Measurements from ENCODE around the gene CPNE5. TPM values are rescaled to one million over a fixed set of nuclear protein-coding genes. Genes with fewer than 3 reads are reported as not detected.
A peak's percentile ranks its signal among the peaks of the same experiment; 100 is the strongest.

CPNE5 gene
- total RNA-seq, 4 donors from 2014 or later: 0.23 to 1.1 (median 0.81) TPM; not detected in 1

DNA sequence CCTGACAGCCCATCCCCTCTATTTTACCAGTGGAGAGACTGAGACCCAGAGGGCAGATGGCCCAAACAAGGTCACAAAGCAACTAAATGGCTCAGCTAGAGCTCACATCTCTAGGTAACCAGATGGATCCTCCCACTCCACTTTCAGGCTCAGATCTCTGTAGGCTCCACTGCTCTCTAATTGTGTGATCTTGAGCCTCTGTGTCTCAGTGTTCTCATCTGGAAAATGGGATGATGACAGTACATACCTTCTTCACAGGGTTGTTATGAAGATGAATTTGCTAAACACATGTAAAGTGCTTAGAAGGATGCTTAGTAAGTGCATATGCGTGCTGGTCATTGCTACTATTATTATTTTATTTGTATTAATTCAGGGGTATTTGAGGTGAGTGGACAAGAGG, 101.1 kb downstream of the CPNE5 start:
- H3K4me3 ChIP-seq (ENCODE audit: low read depth, poor library complexity, severe bottlenecking): no peak overlapping the region
- 93 to 97% methylated on average over 1 of the region's 1 CpG for WGBS, 2 donors
- intact Hi-C loops (cut with DNase I; ENCODE audit: low total_unique reads): no loop called here
- TF ChIP-seq POLR2A (IDR thresholded peaks at IDR 0.05) (no peak), CTCF (IDR thresholded peaks at IDR 0.05) (no peak)
- DNase-seq (ENCODE audit: low spot score in 2 of 2): no peak

DNA sequence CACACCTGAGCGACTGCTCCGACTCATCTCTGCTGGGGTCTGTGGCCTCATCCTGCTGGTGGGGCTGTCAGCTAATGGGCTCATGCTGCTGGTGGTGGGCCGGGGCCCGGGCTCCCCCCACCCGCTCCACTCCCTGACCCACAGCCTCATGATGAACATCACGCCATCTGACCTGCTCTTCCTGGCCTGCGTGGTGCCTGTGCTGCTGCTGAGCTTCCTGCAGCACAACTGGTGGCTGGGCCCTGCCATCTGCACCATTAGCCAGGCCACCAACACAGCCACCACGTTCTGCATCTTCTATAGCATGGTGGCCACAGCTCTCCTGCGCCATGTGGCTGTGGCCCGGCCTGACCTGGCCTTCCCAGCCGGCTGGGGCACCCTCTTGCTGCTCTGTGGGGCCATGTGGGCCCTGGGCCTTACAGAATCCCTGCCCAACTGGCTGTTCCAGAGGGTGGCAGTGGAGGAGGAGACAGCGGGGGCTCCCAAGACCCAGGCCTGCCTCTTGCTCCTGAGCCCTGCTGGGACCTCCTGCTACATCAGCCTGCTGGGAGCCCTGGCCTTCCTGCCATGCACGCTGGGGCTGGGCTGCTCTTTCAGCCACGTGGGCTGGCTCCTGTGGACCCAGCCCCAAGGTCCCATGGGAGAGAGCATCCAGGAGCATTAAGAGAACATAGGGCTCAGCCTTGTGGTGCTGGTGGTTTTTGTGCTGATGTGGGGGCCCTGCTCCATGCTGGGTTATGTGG, 102.0 kb downstream of the CPNE5 start:
- intact Hi-C loops (cut with DNase I; ENCODE audit: low total_unique reads): no loop called here

DNA sequence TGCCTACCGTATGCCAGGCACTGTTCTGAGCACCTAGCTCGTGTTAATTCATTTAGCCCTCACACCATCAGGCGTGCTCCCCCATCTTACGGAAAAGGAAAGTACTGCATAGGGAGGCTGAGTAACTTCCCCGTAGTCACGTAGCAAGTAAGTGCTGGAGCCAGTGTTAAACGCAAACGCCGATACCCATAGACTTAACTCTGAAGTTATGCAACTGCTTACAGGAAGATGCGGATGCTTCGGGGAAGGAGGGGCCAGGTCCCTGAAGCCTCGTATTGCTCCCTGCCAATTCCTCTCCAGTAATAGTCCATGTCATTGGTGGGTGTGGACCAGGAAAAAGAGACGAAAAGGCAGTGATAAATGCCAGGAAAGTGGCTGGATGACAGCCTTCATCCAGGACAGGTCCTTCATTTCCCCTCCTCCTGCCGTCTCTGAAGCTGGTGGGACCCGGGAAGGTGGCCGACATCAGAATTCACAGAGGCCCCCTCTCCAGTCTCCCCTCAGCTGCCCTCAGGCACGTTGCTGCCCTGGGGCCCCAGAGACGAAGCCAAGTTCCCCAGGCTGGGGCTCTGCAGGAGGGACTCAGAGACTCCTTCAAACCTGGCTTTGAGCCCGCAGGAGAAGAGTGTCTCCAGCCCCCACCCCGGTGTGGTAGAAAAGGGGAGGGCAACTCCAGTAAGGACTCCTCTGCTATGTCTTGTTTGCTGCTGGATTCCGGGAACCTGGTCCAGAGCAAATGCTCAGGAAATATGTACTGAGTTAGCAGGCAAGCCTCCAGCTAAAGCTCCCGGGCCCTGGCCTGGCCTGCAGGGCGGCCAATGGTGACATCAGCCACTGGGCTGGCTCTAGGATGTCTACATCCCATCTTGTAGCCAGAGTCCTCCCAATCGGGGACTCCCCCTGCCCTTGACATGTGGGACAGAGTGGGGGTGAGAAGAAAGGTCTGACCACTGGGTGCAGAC, 103.9 kb downstream of the CPNE5 start:
- no peak overlapping the region for H3K4me3 ChIP-seq (ENCODE audit: low read depth, poor library complexity, severe bottlenecking)
- 4 to 9% methylated on average over 23 to 24 of the region's 24 CpGs for WGBS, 2 donors
- intact Hi-C loops (cut with DNase I; ENCODE audit: low total_unique reads): no loop called here
- peak; percentile 75 to 96 for DNase-seq (ENCODE audit: low spot score in 2 of 2)
- TF ChIP-seq CTCF (IDR thresholded peaks at IDR 0.05): no peak
- no peak for TF ChIP-seq POLR2A (IDR thresholded peaks at IDR 0.05)

More for the DNA sequence above, 102.0 kb downstream of the CPNE5 start:
- no peak overlapping the region for H3K4me3 ChIP-seq (ENCODE audit: low read depth, poor library complexity, severe bottlenecking)
- WGBS, 2 donors: 92 to 94% methylated on average over 11 to 13 of the region's 14 CpGs
- no peak for DNase-seq (ENCODE audit: low spot score in 2 of 2)
- TF ChIP-seq POLR2A (IDR thresholded peaks at IDR 0.05) (no peak), CTCF (IDR thresholded peaks at IDR 0.05) (no peak)

DNA sequence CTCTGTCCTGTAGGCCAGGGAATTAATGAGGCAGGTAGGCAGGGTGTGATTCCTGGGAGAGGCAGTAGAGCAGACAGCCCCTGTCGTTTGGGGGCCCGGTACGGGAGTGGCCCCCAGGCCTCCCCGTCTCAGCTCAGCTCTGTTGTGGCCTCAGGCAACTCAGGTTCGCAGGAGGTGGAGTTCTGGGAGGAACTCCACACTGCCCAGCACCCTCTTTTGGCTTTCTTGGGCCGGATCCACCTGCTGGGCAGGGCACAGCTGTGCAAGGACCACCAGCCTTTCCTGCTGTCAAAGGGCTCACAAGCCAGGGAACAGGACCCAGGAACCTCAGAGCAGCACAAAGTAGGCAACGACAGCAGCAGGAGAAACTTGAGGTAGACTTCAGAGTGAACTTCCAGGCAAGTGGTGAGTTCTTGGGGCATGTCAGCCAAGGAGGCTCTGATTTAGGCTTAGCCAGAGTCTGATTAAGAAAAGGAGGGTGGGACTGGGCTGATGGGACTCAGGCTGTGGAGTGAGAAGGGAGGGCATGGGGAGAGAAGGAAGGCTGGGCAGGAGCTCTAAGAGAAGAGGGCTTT, 104.7 kb downstream of the CPNE5 start:
- H3K4me3 ChIP-seq (ENCODE audit: low read depth, poor library complexity, severe bottlenecking): no peak overlapping the region
- 70 to 77% methylated on average over 7 of the region's 7 CpGs for WGBS, 2 donors
- DNase-seq (ENCODE audit: low spot score in 2 of 2): no peak
- intact Hi-C loops (cut with DNase I; ENCODE audit: low total_unique reads): no loop called here
- TF ChIP-seq POLR2A (IDR thresholded peaks at IDR 0.05): no peak
- TF ChIP-seq CTCF (IDR thresholded peaks at IDR 0.05): no peak

DNA sequence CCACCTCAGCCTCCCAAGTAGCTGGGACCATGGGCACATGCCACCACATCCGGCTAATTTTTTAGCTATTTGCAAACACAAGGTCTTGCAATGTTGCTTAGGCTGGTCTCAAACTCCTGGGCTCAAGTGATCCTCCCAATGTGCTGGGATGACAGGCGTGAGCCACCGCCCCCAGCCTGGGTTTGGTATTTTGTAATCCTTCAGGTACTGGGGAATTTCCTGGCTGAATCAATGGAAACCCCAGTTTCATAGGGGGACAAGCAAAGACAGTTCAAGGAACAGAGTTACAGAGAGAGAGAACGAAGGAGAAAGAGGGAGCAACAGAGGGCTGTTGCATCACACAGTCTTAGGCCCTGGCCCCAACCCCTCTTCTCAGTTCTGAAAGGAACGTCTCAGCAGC, 105.9 kb downstream of the CPNE5 start:
- H3K4me3 ChIP-seq (ENCODE audit: low read depth, poor library complexity, severe bottlenecking): no peak overlapping the region
- 83 to 89% methylated on average over 5 of the region's 5 CpGs for WGBS, 2 donors
- TF ChIP-seq POLR2A (IDR thresholded peaks at IDR 0.05) (no peak), CTCF (IDR thresholded peaks at IDR 0.05) (no peak)
- intact Hi-C loops (cut with DNase I; ENCODE audit: low total_unique reads): no loop called here
- DNase-seq (ENCODE audit: low spot score in 2 of 2): no peak
